Fibroblast of skin of left quadriceps (primary cell): ENCODE data around the gene CCDC157.
"Not testable (repeated sequence)": the region's sequence is repeated elsewhere in the genome, so short reads cannot be mapped to it uniquely, and the experiment has no call there.

ENCODE experiments used
- DNase-seq, 2 experiments: peaks; one replicate each; pipeline ENCODE4 v3.0.0-alpha.2; 2013; ENCODE audit warnings: low read depth in 2 of 2

CCDC157 gene

DNA sequence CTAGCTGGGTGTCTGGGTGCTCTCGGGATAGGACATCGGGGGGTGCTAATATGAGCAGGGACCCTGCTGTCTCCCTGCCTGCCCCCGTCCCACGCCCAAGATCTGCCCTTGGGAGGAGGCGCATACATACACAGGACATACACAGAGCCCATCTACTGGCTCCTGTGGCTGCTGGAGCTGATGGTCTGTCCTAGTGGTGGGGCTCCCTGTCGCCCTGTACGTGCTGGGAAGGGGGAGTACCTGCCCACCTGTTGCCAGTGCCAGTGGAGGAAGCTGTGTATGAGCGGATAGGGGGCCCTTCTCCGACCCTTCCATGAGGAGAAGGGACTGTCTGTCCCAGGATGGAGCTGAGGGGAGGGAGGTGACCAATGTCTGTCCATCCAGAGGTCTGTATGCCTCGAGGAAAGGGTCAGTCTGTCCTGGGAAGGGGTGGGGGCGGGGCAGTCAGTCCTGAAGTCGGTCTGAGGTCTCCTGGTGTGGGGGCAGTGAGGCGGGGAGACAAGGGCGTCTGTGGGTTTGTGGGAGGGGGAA is 31.0 kb upstream of the CCDC157 start:
- DNase-seq = no peak

DNA sequence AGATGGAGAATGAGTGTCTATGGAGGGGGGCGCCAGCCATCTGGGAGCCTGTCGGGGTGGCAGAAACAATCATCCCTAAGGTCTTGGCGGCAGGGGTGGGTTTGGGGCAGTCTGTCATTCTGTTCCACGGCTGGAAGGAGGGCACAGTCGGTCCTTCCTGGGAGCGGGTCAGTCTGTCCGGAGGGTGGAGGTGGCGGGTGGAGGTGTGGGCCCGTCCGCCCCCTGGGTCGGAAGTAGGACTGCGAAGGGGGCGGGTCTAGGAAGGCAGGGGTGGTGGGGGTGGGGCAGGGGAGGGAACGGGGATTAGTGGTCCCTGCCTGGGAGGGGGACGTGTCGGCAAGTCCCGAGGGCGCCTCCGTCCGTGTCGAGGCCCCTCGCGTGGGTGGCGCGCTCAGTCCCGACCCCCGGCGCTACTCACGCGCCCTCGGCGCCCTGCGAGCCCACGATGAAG is 30.5 kb upstream of the CCDC157 start:
- no peak for DNase-seq

DNA sequence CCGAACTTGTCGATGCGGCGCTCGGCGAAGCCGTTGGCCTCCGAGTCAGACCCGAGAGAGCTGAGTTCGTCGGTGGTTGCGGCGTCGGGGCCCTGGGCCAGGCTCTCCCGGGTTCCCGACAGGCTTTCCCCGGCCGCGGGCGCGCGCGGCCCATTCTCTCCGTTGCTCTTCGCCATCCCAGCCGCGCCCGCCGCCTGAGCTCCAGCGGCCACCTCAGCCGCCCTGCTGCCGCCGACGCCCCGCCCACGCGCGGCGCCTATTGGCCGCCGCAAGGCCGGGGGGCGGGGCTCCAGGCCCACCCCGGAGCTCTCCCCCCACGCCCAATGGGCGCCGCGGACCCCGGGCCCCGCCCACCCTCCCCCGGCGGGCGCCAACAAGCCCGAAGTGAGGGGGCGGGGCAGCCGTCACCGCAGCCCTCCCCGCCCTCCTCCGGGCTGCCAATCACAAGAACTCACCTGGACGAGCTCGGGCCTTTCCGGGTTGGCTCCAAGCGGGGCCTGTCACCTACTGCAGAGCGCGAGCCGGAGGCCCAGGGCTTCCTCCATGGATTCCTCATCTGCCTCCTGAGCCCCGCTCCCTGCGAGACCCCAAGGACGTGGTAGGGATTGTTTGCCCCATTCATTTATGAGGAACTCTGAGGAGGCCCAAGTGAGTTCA is 30.0 kb upstream of the CCDC157 start, which contains the start of gene TBC1D10A:
TBC1D10A (minus strand) TSS at position 236 of the 657 bp plus-strand sequence; CDS start at position 176, 60 bp downstream.
- DNase-seq = peak; percentile 68 to 70

DNA sequence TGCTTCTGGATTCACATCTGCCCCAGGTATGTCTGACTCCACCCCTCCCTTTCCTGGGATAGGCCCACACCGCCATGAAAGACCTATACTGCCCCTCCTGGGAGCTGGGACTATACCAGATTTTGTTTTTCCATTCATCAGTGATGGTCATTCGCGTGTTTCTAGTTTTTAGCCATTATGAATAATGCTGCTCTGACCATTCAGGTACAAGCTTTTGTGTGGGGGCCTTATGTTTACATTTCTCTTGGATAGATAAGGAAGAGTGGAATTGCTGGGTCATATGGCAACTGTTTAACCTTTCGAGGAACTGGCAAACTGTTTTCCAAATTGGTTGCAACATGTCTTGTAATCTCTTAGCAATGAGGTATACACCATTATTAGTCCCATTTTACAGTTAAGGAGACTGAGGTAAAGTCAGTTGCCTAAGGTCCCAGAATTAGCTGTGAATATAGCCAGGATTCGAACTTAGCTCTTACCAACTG is 28.9 kb upstream of the CCDC157 start:
- no peak for DNase-seq

DNA sequence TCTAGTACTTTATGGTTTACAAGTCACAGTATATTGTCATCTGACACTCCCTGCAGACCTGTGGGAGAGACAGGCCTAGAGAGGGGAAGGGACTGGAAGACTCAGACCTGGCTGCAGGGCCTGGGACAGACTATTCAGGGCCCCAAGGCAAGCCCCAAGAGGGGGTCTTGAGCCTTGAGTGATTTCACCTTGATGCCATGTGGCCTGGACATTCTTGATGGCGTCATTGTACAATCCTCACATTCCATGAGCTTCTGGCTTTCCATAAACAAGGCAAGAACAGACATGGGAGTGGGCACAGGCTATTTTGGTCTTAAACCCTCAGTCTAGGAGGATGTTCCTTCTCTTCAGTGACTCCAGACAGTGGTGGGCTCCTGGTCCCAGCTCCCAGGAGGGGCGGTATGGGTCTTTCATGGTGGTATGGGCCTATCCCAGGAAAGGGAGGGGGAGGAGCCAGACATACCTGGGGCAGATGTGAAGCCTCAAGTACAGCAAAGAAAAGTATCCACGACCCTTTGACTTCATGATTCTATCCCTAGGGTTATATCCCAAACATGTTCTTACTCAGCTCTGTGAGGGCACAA is 28.2 kb upstream of the CCDC157 start:
- DNase-seq = no peak

DNA sequence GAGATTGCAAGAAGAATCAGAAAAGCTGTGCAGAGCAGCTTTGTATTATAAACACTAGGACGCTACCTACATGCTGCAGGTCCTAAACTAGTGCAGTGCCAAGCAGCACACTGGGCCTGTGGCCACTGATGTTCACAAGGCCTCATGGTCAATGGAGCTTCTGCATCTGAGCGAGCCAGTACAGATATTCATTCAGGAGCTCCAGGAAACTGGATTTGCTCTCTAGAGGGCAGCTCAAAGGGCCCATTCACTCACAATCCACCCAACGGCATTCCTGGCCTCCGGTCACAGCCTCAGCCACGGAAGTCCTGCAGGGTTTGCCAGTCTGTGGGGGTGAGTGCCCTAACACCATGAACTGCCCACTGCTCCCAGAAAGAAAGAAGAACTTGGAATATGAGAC is 24.3 kb upstream of the CCDC157 start:
- DNase-seq = no peak

DNA sequence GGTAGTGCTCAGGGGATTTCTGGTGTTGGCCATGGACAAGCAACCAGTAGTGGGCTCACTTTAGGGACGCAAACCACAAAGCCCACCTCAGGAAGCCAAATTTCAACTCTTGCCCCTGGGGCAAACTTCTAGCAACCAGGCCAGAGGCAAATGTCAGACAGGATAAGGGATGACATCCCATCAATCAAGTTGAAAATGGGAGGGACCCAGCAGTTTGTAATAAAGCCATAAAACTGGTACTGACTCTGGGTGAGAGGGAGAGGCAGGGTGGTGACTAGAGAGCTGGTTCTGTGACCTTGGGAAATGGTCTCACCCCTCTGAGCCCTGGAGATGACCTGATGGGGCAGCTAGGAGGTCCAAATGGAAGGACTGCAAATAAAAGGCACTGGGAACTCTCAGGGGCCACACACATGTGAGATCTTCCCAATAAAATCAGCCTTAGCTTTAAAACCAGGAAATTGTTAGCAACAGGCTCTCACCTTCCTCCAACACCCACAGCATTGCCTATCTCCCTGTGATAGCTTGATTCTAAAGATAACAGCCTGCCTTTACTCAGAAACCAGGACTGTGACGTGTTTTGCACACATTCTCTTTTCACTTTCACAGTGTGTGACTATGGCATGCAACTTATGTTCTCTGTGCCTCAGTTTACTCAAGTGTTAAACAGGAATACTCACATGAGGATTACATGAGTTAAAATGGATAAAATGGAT is 23.7 kb upstream of the CCDC157 start:
- no peak for DNase-seq

DNA sequence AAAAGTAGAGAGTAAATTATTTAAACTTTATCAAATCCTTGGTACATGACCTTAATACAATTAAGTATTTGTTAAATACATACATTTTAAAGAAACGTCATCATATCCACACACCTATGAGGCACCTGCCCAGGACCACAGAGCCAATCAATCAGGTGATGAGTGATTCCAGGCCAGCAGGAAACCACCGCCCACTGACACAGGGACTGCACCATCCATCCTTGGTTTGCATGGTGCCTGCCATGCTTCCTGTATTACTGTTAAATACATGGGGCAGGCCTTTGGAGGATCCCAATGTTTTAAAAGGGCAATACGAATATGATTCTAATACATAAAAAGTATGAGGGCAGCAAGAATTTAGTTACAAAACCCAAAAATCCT is 23.1 kb upstream of the CCDC157 start:
- DNase-seq = no peak

DNA sequence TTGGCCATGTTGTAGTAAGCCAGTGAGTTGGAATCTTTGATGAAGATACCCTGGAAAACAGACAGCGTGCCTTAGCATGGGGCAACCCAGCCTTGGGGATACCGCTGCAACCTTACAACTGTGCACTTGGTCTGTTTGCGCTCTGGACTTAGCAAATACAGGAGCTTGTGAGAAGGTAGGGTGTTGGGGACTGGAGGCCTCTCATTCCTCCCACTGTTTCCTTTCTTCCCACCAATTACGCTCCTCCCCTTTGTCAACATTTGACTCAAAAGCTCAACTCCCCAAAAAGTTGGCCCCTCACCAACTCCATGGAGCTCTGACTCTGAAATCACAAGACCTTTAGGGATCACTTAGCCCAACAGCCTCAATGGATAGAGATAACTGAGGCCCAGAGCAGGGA is 22.2 kb upstream of the CCDC157 start:
- no peak for DNase-seq

DNA sequence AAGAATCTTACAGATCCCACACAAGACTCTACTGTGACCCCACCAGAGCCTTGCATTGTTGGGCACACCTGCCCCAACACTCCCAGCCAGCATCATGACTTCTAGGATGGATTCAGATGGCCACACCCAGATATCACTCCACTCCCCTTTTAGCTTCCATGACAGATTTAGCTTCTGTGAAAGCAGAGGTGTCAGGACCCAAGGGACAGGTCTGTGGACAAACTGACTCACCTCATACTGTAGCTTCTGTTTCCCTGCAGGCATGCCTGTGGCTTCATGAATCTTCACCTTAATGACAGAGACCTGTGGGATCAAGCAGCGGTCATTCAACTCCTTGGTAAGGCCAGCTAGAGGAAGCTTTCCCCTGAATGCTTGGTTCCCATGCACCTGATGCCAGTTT is 21.6 kb upstream of the CCDC157 start:
- DNase-seq = no peak

DNA sequence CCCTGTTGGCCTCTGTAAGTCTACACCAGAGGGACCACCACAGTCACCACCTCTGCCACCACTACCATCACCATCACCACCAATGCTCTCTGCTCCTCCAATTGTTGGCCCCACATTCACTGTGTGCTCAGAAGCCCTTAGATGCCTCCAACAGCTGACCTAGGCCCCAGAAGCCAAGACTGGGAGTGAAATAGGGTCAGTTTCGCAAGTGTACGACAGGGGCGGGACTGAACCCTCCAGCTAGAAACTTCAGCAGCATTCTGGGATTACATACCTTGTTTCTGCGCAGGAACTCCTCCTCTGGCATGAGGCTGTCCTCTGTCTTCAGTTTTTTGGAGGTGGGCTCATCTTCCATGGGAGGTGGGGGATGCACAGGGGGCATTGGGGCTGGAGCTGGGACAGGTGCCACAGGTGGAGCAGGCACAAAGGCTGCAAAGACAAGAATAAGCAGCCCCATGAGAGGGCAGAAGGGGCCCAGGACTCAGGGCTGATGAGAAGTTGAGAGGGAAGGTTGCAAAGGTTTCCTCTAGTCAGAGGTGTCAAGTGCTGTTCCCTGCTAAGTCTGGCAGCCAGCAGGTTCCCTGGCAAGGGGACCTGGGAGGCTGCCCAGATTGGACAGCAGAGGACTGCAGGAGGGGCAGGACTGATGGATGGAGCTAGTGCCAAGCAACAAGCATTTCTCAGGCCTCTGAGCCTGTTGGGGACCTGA is 19.9 kb upstream of the CCDC157 start:
- DNase-seq = no peak

DNA sequence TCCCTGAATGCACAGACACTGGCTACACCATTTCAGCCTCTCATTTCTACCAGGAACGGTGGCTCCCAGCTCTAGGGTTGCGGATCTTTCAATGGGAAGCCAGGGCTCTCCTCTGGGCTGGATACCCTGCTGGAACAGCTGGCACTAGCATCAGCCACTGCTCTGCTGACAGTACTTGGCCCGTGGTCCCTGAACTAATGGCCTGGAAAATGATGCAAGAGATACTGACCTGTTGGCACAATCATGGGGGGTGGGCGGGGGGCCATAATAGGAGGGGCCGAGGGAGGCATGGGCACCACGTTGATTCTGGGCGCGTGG is 19.4 kb upstream of the CCDC157 start:
- DNase-seq = no peak

DNA sequence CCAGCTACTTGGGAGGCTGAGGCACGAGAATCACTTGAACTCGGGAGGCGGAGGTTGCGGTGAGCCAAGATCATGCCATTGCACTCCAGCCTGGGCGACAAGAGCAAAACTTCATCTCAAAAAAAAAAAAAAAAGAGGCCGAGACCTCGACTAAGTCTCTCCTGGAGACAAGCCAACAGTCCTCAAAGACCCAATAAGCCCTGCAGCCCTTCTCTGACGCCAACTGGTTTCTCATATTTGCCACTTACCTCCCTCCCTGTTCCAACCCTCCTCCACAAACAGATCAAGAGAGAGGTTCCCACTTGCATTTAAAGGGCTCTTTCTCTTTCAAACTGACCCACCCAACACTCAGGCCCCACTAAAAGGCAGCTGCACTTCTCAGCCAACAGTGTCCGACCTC is 18.5 kb upstream of the CCDC157 start:
- DNase-seq = not testable (repeated sequence)

DNA sequence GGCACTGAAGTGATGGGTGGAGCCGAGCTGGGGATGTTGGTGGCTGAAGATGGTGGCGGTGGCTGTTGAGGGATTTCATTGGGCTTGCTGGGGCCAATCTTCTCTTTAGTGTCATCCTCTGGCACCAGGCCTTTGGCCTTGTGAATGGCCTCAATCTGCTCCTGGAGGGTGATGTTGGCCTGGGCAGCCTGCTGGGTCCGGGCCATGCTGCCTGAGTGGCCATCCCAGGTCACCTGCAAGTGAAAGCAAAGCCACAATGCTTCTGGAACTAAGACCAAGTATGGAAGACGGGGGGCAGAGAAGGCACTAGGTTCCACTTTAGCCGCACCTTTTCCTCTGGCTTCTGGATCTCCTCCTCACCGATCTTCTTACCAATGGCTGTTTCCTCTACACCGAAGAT is 18.0 kb upstream of the CCDC157 start:
- DNase-seq = no peak

DNA sequence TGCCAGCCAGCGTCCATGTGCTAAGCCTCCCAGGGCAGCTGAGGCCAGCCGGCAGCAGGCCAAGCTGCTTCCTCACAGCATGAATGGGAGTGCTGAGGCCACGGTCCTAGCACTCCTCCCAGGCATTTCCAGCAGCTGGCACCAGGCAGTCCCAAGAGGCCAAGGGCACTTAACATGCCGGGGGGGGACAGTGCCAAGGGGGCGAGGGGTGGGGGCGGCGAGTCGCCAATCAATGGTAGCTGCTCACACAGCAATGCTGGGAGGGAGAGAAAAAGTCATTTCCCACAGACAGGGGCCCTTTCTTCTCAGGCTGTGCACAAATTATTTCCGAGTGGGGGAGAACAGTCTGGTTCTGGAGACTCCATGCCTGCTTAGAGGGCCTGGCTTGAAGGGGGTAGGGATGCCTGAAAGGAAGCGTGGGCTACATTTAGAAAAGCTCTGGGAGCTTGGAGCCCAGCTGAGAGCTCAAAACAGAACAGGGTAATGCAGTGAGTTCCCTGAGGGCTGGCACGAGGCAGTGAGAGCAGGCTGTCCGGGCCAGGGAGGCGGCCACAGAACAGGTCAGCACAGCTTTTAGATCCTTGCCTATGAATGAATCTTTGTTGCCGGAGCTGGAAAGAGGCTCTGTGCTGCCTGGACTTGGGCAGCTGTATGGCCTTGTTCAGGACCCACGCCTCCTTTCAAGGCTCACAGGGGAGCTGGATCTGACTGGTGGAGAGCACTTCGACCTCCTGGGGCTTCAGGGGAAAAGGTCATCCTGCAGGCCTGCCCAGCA is 15.7 kb upstream of the CCDC157 start:
- no peak for DNase-seq

DNA sequence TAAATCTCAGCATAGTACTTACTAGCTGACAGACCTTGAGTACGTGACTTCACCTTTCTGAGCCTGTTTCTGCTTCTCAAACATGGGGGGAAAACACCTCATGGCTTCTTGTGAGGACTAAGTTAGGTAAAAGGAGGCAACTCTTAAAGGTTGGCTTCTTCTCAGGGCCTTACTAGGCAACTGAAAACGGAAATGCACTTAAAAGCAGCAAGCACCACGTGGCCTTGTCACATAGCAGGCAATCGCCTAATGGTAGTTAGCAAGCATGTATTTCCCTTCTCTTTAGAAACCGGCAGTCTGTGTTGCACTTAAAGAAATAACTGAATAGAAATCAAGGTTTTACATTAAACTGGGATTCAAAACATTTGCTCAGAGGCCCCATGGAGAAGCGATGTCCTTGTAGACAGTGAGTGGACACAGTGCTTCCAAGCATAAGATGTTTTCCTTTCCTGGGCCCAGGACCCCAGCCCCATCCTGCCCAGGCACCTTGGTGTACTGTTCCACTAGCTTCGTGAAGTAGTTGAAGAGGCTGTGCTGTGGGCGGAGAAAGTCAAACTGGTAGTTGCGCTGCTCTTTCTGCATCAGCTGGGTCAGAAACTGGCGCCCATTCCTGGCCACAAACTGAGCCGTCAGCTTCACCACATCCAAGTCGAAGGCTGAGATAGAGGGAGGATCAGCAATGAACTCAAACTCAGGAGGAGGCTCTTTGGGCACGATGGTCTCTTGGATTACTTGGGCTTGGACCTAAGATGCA is 12.2 kb upstream of the CCDC157 start:
- DNase-seq = no peak

DNA sequence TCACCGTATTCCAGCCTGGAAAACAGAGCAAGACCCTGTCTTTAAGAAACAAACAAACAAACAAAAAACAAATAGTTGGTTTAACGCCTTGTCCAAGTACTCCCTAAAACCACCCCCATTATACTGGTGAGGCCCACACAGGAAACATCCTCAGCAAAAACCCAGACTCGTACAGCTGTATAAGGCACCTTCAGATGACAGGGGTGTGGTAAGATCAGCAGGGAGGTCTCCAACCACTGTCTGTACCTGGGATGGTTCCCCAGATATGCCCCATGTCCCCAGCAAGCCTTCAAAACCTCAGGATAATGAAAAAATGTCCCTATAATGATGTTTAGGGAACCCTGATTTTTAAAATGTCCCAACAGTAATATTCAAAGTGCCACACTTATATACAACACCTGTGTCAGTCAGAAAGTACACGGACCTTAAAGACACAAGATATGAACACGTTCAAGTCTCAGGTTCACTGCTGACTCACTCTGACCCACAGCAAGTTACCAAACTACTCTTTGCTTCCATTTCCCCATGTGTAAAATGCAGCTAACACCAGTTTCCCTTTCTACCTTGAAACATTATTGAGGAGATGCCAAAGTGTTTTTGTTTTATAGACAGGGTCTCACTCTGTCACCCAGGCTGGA is 9.4 kb upstream of the CCDC157 start:
- DNase-seq = no peak

DNA sequence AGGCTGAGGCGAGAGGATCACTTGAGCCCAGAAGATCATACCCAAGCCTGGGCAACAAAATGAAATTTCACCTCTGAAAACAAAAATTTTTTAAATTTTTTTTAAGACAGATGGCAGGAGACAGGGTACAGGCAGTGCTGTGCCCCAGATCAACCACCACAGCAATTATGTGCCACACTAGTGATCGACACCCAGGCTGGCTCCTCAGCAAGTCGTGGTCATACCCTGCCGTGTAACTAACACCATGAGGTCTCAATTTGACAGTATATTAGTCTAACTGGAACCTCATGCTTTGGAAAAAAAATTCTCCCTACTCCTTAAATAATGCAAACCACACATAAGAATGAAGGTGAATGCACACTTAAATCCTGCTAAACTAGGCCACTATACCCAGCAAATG is 8.4 kb upstream of the CCDC157 start:
- no peak for DNase-seq

DNA sequence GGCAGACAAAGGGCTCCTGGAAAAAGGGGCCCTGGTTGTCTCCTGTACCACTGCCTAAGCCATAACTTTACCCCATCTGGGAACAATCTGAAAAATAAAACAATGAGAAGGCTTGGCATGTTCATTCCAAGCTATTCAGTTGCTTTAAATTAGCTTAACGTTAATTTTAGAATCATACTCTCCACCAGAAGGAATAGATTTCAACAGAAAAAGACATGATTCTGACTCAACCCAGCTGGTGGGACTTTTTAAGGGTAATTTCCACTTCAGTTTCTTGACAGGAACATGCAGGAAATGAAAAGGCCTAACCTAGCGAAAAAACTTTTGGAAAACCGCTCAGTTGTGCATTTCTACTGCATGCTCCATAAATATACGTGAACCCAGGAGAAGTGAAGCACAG is 8.0 kb upstream of the CCDC157 start:
- no peak for DNase-seq

DNA sequence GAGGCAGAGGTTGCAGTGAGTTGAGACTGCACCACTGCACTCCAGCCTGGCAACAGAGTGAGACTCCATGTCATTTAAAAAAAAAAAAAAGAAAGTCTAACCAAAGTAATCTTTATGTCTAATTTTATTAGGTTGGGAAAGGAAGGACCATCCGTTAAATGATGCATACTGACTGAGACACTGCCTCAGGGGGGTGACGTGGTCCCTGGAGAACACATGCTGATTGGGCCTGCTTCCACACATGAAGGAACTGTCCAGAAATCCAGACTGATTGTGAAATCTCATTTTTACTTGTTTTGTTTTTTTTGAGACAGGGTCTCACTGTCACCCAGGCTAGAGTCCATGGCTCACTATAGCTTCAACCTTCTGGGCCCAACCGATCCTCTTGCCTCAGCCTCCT is 5.6 kb upstream of the CCDC157 start:
- DNase-seq = no peak
